GM11168 (cell line): ENCODE measurements around the gene ALDH1A1.

Source experiments
- in situ Hi-C: fragments of 300-500 bp; cut with MboI; formaldehyde crosslinking; loops from one replicate; pipeline ENCODE4 v1.12.0; 2022; ENCODE audit warnings: low sequenced_read_pairs; ENCODE audit not compliant: unreplicated experiment

ALDH1A1 gene

GRCh38 chr9:72899734-72900477 is 52.9 kb downstream of the ALDH1A1 start:
- in situ Hi-C loops = no loop called here

GRCh38 chr9:72898784-72899733 is 53.8 kb downstream of the ALDH1A1 start:
- in situ Hi-C loops = no loop called here

DNA sequence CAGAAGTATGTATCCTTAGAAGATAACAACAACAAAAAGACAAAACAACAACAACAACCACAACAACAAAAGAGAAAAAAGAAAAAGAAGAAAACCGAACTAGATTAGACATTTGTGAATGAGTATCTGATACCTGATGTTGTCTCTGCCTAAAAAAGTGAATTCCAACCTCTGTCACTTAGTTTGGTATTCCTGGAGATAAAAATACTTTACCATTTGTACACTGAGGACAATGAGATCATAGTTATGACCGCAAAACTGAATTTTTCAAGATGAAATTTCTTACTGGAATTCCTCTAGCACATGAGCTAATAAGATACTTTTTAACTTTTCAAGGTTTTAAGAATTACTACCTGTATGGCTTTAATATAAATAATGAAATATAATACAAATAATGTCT is 54.5 kb downstream of the ALDH1A1 start:
- in situ Hi-C loops = no loop called here

- in situ Hi-C loops = no loop called here
Observed at GRCh38 chr9:72897069-72897649, 55.7 kb downstream of the ALDH1A1 start.

- in situ Hi-C loops = no loop called here
Observed at GRCh38 chr9:72896439-72896838, 56.4 kb downstream of the ALDH1A1 start.

GRCh38 chr9:72895122-72895521 is 57.7 kb downstream of the ALDH1A1 start:
- in situ Hi-C loops = no loop called here

GRCh38 chr9:72894342-72894741 is 58.5 kb downstream of the ALDH1A1 start:
- in situ Hi-C loops = no loop called here

- in situ Hi-C loops = no loop called here
Observed at GRCh38 chr9:72893437-72893836, 59.4 kb downstream of the ALDH1A1 start.

DNA sequence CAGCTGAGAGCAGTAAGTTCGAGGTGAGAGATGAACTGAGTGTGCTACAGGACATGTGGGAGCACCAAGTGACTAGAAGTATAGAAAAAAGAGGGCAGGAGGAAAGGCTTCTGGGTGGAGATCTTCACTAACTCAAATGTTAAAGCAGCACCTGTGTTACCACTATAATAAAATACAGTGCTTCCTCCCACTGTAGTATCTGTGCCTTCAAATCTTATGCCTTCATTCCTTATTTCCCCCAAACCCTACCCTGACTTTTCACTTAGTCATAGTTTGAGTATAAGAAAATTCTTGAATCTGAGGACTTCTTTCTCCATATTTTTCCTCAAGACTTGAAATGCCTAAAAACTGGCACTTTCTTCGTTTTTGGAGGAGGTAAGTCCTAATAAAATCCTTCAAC is 61.8 kb downstream of the ALDH1A1 start:
- in situ Hi-C loops = no loop called here

GRCh38 chr9:72888943-72889342 is 63.9 kb downstream of the ALDH1A1 start:
- in situ Hi-C loops = no loop called here

- in situ Hi-C loops = no loop called here
Observed at GRCh38 chr9:72888067-72888466, 64.8 kb downstream of the ALDH1A1 start.

GRCh38 chr9:72886386-72886785 is 66.5 kb downstream of the ALDH1A1 start:
- in situ Hi-C loops = no loop called here

- in situ Hi-C loops = no loop called here
Observed at GRCh38 chr9:72884508-72884907, 68.3 kb downstream of the ALDH1A1 start.

- in situ Hi-C loops = no loop called here
Observed at GRCh38 chr9:72883875-72884274, 69.0 kb downstream of the ALDH1A1 start.

- in situ Hi-C loops = no loop called here
Observed at GRCh38 chr9:72882117-72882775, 70.6 kb downstream of the ALDH1A1 start.

GRCh38 chr9:72880821-72881220 is 72.0 kb downstream of the ALDH1A1 start:
- in situ Hi-C loops = no loop called here

DNA sequence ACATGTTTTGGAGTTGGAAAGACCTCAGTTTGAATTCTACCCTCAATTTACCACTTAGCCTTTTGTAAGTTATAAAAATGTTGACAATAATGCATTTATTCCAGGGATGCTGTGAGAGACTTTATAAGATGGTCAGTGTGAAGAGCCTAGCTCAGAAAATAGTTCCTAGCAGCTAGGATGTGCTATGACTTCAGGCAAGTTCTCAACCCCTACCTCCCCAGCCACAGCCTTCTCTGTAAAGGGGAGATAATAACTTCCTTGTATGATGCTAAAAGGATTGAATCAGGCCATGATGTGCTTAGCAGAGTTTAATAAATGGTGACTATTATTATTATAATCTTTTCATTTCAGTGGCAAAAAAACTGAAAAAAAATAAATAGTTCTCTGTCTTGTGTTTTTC is 77.6 kb downstream of the ALDH1A1 start:
- in situ Hi-C loops = no loop called here

- in situ Hi-C loops = no loop called here
Observed at GRCh38 chr9:72874344-72874743, 78.5 kb downstream of the ALDH1A1 start.

DNA sequence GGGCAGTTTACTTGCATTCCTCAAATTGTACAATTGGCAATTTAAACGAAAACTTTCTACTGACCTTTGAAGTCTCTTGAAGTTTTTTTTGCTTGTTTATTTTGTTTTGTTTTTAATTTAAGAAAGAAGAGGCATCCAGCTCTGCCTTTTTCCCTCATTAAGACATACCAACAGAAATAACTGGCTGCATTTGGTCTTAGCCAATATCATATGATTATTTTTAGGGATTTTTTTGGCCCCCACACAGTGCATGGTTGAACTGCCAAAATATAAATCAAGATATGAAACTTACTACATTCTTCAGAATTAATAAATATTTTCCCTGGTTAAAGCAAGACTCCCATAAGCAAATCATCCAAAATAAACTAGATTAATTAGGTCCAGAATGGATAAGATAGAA is 79.4 kb downstream of the ALDH1A1 start:
- in situ Hi-C loops = no loop called here

GRCh38 chr9:72872718-72873117 is 80.1 kb downstream of the ALDH1A1 start:
- in situ Hi-C loops = no loop called here
